ENCODE data around the gene JAML. TPM values are rescaled to one million over a fixed set of nuclear protein-coding genes. Genes with fewer than 3 reads are reported as not detected.

Gene JAML
- total RNA-seq, 6 experiments from 2014 or later: 1.5 to 9.1 (median 3.2) TPM

DNA sequence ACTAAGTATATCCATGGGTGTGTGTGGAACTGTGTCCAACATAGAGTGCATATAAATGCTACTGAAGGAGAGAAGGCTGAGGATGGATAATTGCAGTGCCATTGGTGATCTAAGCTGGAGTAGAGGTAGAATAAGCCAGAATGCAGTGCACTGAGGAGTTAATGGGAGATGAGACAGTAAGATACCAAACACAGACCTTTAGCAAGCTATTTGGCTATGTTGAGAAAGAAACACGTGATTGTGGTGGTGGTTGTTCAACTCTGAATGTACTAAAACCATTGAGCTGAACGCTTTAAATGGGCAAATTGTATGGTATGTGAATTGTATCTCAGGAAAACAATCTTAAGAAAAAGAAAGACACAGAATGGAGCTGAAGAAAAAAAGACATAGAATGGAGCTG lies 22.8 kb downstream of the JAML start:
- H3K27ac ChIP-seq: peak overlapping the region; percentile 55 to 83 (median 66)
- no peak overlapping the region for H3K4me3 ChIP-seq
- WGBS (ENCODE audit: insufficient coverage, low coverage, low lambda C conversion rate, missing lambda C conversion rate): 6% methylated on average over 2 of the region's 2 CpGs
- no peaks in the 10 kb centered on the region for H3K36me3 ChIP-seq
- peaks cover 0 to 40% (median 15%) of the 10 kb centered on the region in 4 donors for H3K4me1 ChIP-seq
- intact Hi-C loops (cut with DNase I): no loop called here
- no peaks in the 10 kb centered on the region for H3K27me3 ChIP-seq
- TF ChIP-seq CTCF (IDR thresholded peaks at IDR 0.05): no peak
- ATAC-seq (peak; percentile 21 to 62 (median 46)), DNase-seq (no peak)
- H3K9me3 ChIP-seq: no peaks in the 10 kb centered on the region

DNA sequence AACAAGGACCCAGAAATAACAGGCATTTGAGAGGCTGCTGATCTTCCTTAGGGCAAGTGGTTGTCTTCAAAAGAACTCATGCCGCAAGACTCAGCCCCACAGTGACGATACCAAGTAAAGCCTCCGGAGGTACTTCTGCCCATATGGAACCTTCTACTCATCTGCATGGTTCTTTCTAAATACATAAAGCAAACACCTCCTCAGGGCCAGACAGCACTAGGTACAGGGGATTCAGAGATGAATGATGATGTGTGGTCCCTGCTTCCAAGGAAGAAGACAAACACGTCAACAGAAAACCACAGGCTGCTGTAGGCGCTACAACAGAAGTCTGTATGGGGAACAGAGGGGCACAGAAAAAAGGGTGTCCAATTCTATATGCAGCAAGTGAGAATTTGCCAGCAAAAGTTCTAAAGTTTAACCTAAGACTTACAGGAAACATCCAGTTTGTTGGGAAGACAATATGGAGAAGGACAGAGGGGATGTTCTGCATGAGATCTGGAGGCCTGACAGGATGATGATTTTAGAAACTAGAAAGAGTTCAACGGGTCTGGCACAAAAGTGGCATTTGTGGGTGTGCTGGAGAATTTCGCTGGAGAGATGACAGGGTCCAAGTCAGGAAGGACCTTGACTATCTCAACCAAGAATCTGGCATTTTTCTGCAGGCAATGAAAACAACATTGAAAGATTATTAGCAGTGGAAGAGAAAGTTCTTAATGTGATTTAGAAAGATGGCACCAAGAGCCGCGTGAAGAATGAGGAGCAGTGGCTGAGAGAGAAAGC lies 23.7 kb downstream of the JAML start:
- intact Hi-C loops (cut with DNase I): no loop called here

DNA sequence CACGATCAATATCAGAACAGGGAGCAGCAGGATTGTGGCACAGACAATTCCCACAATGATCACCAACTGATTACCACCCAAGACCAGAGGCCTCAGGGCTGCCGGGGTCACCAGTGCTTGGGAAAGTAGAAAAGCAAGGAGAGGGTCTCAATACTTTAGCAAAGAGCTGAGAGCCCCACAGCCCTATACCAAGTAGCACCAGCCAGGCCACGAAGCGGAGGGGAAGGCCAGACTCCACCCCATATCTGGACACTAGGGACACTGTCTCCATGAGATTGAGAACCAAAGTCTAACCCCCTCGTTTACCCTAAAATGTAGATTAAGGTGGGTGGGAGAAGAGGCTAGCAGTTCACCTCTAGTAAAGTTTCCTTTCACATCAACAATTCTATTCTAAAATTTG lies 24.3 kb downstream of the JAML start:
- intact Hi-C loops (cut with DNase I): no loop called here
- H3K4me1 ChIP-seq: peaks cover 0 to 35% (median 15%) of the 10 kb centered on the region in 4 donors
- H3K9me3 ChIP-seq: no peaks in the 10 kb centered on the region
- DNase-seq: no peak
- no peak overlapping the region for H3K4me3 ChIP-seq
- H3K27ac ChIP-seq: no peak overlapping the region
- H3K36me3 ChIP-seq: no peaks in the 10 kb centered on the region
- WGBS (ENCODE audit: insufficient coverage, low coverage, low lambda C conversion rate, missing lambda C conversion rate): 60% methylated on average over 1 of the region's 5 CpGs
- TF ChIP-seq POLR2A (IDR thresholded peaks at IDR 0.05) (no peak), CTCF (IDR thresholded peaks at IDR 0.05) (no peak)
- no peaks in the 10 kb centered on the region for H3K27me3 ChIP-seq
- ATAC-seq: no peak

More for the DNA sequence above, 23.7 kb downstream of the JAML start:
- no peak overlapping the region for H3K4me3 ChIP-seq
- no peaks in the 10 kb centered on the region for H3K36me3 ChIP-seq
- H3K27ac ChIP-seq: no peak overlapping the region
- no peaks in the 10 kb centered on the region for H3K27me3 ChIP-seq
- peaks cover 0 to 39% (median 15%) of the 10 kb centered on the region in 4 donors for H3K4me1 ChIP-seq
- DNase-seq: no peak
- no peak for ATAC-seq
- 76% methylated on average over 6 of the region's 9 CpGs for WGBS (ENCODE audit: insufficient coverage, low coverage, low lambda C conversion rate, missing lambda C conversion rate)
- TF ChIP-seq POLR2A (IDR thresholded peaks at IDR 0.05) (no peak), CTCF (IDR thresholded peaks at IDR 0.05) (no peak)
- no peaks in the 10 kb centered on the region for H3K9me3 ChIP-seq

- no peaks in the 10 kb centered on the region for H3K27me3 ChIP-seq
- no peaks in the 10 kb centered on the region for H3K9me3 ChIP-seq
- intact Hi-C loops (cut with DNase I): loop anchor here in 1 of 2 donors (5.0 kb wide), 1 partner anchor 93 kb away; no protein-coding TSS in a partner anchor
- no peaks in the 10 kb centered on the region for H3K36me3 ChIP-seq
- H3K27ac ChIP-seq: peak overlapping the region in 2 of 3 donors; percentile 35 to 48
- WGBS (ENCODE audit: insufficient coverage, low coverage, low lambda C conversion rate, missing lambda C conversion rate): 52% methylated on average over 6 of the region's 6 CpGs
- ATAC-seq (peak in 2 of 4 donors; percentile 8 to 25), DNase-seq (peak in 1 of 3 donors; percentile 64)
- H3K4me1 ChIP-seq: peaks cover 0 to 47% (median 19%) of the 10 kb centered on the region in 4 donors
- TF ChIP-seq CTCF (IDR thresholded peaks at IDR 0.05) (no peak), POLR2A (IDR thresholded peaks at IDR 0.05) (no peak)
- H3K4me3 ChIP-seq: no peak overlapping the region
Observed at GRCh38 chr11:118199135-118199534, 25.7 kb downstream of the JAML start.
